ENCODE measurements around the gene KRT8.

Gene KRT8

GRCh38 chr12:52899338-52900035, 5.4 kb downstream of the KRT8 start:
- TF ChIP-seq USF1 (IDR thresholded peaks at IDR 0.05): no peak
- TF ChIP-seq EGR1 (IDR thresholded peaks at IDR 0.05): no peak
- TF ChIP-seq YY1 (IDR thresholded peaks at IDR 0.05; ENCODE audit: low read depth): no peak
- TF ChIP-seq TAF1 (IDR thresholded peaks at IDR 0.05; ENCODE audit: low read depth): no peak
- TF ChIP-seq RAD21 (IDR thresholded peaks at IDR 0.05; ENCODE audit: low read depth): no peak
- no peak for TF ChIP-seq ZBTB7A (IDR thresholded peaks at IDR 0.05; ENCODE audit: low read depth)
- TF ChIP-seq EP300 (IDR thresholded peaks at IDR 0.05; ENCODE audit: borderline replicate concordance): no peak

- 0 out of 2 replicates have a peak, but pooled peaks have one; percentile 5 for TF ChIP-seq TEAD4 (IDR thresholded peaks at IDR 0.05)
- TF ChIP-seq NFIC (IDR thresholded peaks at IDR 0.05): no peak
- 0 out of 2 replicates have a peak, but pooled peaks have one; percentile 24 for TF ChIP-seq MAX (IDR thresholded peaks at IDR 0.05)
- peak; percentile 34; the same call in 1 of the 2 replicates for TF ChIP-seq REST (IDR thresholded peaks at IDR 0.05; ENCODE audit: low read depth)
Observed at GRCh38 chr12:52896190-52897100, 8.4 kb downstream of the KRT8 start.

GRCh38 chr12:52895726-52896189, 9.1 kb downstream of the KRT8 start:
- TF ChIP-seq YY1 (IDR thresholded peaks at IDR 0.05; ENCODE audit: low read depth) (no peak), ZBTB7A (IDR thresholded peaks at IDR 0.05; ENCODE audit: low read depth) (no peak), REST (IDR thresholded peaks at IDR 0.05; ENCODE audit: low read depth) (no peak), USF1 (IDR thresholded peaks at IDR 0.05) (no peak), EGR1 (IDR thresholded peaks at IDR 0.05) (no peak), TAF1 (IDR thresholded peaks at IDR 0.05; ENCODE audit: low read depth) (no peak), MAX (IDR thresholded peaks at IDR 0.05) (no peak), NFIC (IDR thresholded peaks at IDR 0.05) (no peak), TEAD4 (IDR thresholded peaks at IDR 0.05) (no peak), RAD21 (IDR thresholded peaks at IDR 0.05; ENCODE audit: low read depth) (no peak), CREB1 (IDR thresholded peaks at IDR 0.05; ENCODE audit: low read depth) (no peak), EP300 (IDR thresholded peaks at IDR 0.05; ENCODE audit: borderline replicate concordance) (no peak), FOXM1 (IDR thresholded peaks at IDR 0.05; ENCODE audit: borderline replicate concordance, low read depth) (no peak), TCF12 (IDR thresholded peaks at IDR 0.05; ENCODE audit: low read depth) (no peak), CEBPB (IDR thresholded peaks at IDR 0.05) (no peak; the same call in 1 of the 2 replicates)

- TF ChIP-seq RAD21 (IDR thresholded peaks at IDR 0.05; ENCODE audit: low read depth): no peak
- no peak for TF ChIP-seq TEAD4 (IDR thresholded peaks at IDR 0.05)
- no peak for TF ChIP-seq TCF12 (IDR thresholded peaks at IDR 0.05; ENCODE audit: low read depth)
- TF ChIP-seq ZBTB7A (IDR thresholded peaks at IDR 0.05; ENCODE audit: low read depth): no peak
- TF ChIP-seq YY1 (IDR thresholded peaks at IDR 0.05; ENCODE audit: low read depth): no peak
- no peak for TF ChIP-seq EGR1 (IDR thresholded peaks at IDR 0.05)
- no peak for TF ChIP-seq USF1 (IDR thresholded peaks at IDR 0.05)
- TF ChIP-seq REST (IDR thresholded peaks at IDR 0.05; ENCODE audit: low read depth): no peak
- TF ChIP-seq CREB1 (IDR thresholded peaks at IDR 0.05; ENCODE audit: low read depth): no peak
- no peak for TF ChIP-seq EP300 (IDR thresholded peaks at IDR 0.05; ENCODE audit: borderline replicate concordance)
- TF ChIP-seq MAX (IDR thresholded peaks at IDR 0.05): no peak
- TF ChIP-seq FOXM1 (IDR thresholded peaks at IDR 0.05; ENCODE audit: borderline replicate concordance, low read depth): no peak
Observed at GRCh38 chr12:52892974-52893373, 11.9 kb downstream of the KRT8 start.
